Measurements from ENCODE around the gene XKR8. TPM values are rescaled to one million over a fixed set of nuclear protein-coding genes. Genes with fewer than 3 reads are reported as not detected.
A peak's percentile ranks its signal among the peaks of the same experiment; 100 is the strongest.

Gene XKR8
- total and polyA plus RNA-seq, 9 of the 15 experiments (the other 6 are each of a cell fraction or from before 2014, with no cell fraction given), result 0.45 to 2.8 (median 1.7) TPM

DNA sequence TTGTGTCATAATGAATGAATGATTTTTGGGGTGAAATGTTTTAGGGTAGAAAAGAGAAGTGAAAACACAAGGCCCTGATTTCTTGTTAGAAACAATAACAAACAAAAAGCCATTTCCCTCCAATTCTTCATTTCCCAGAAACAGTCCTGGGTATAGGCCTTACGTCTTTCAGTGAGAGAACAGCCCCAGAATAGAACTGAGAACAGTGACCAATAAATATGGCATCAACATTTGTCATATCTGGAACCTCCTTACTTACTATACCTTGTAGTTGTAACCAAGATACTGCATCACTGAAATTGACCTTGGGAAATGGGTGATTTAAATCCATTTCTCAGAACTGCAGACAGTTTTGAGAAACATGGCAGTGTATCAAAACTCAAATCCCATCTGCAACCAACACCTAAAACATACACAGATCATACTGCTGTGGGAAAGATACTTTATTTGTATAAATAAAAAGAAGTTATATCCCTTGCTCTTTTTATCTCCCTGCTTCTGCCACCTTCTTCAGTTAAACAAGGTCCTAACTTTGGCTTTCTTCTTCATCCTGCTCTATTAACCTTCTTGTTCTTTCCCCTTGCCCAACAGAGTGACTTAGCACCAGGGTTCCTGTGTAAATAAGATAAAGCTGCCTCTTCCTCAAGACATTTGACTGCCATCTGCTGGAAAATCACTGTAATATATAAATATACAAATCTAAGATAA lies 19.5 kb downstream of the XKR8 start (continued):
- TF ChIP-seq, protein P1, sequence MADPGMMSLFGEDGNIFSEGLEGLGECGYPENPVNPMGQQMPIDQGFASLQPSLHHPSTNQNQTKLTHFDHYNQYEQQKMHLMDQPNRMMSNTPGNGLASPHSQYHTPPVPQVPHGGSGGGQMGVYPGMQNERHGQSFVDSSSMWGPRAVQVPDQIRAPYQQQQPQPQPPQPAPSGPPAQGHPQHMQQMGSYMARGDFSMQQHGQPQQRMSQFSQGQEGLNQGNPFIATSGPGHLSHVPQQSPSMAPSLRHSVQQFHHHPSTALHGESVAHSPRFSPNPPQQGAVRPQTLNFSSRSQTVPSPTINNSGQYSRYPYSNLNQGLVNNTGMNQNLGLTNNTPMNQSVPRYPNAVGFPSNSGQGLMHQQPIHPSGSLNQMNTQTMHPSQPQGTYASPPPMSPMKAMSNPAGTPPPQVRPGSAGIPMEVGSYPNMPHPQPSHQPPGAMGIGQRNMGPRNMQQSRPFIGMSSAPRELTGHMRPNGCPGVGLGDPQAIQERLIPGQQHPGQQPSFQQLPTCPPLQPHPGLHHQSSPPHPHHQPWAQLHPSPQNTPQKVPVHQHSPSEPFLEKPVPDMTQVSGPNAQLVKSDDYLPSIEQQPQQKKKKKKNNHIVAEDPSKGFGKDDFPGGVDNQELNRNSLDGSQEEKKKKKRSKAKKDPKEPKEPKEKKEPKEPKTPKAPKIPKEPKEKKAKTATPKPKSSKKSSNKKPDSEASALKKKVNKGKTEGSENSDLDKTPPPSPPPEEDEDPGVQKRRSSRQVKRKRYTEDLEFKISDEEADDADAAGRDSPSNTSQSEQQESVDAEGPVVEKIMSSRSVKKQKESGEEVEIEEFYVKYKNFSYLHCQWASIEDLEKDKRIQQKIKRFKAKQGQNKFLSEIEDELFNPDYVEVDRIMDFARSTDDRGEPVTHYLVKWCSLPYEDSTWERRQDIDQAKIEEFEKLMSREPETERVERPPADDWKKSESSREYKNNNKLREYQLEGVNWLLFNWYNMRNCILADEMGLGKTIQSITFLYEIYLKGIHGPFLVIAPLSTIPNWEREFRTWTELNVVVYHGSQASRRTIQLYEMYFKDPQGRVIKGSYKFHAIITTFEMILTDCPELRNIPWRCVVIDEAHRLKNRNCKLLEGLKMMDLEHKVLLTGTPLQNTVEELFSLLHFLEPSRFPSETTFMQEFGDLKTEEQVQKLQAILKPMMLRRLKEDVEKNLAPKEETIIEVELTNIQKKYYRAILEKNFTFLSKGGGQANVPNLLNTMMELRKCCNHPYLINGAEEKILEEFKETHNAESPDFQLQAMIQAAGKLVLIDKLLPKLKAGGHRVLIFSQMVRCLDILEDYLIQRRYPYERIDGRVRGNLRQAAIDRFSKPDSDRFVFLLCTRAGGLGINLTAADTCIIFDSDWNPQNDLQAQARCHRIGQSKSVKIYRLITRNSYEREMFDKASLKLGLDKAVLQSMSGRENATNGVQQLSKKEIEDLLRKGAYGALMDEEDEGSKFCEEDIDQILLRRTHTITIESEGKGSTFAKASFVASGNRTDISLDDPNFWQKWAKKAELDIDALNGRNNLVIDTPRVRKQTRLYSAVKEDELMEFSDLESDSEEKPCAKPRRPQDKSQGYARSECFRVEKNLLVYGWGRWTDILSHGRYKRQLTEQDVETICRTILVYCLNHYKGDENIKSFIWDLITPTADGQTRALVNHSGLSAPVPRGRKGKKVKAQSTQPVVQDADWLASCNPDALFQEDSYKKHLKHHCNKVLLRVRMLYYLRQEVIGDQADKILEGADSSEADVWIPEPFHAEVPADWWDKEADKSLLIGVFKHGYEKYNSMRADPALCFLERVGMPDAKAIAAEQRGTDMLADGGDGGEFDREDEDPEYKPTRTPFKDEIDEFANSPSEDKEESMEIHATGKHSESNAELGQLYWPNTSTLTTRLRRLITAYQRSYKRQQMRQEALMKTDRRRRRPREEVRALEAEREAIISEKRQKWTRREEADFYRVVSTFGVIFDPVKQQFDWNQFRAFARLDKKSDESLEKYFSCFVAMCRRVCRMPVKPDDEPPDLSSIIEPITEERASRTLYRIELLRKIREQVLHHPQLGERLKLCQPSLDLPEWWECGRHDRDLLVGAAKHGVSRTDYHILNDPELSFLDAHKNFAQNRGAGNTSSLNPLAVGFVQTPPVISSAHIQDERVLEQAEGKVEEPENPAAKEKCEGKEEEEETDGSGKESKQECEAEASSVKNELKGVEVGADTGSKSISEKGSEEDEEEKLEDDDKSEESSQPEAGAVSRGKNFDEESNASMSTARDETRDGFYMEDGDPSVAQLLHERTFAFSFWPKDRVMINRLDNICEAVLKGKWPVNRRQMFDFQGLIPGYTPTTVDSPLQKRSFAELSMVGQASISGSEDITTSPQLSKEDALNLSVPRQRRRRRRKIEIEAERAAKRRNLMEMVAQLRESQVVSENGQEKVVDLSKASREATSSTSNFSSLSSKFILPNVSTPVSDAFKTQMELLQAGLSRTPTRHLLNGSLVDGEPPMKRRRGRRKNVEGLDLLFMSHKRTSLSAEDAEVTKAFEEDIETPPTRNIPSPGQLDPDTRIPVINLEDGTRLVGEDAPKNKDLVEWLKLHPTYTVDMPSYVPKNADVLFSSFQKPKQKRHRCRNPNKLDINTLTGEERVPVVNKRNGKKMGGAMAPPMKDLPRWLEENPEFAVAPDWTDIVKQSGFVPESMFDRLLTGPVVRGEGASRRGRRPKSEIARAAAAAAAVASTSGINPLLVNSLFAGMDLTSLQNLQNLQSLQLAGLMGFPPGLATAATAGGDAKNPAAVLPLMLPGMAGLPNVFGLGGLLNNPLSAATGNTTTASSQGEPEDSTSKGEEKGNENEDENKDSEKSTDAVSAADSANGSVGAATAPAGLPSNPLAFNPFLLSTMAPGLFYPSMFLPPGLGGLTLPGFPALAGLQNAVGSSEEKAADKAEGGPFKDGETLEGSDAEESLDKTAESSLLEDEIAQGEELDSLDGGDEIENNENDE (IDR thresholded peaks at IDR 0.05; ENCODE audit: low read depth, low read length), result no peak
- TF ChIP-seq CREM (IDR thresholded peaks at IDR 0.05; ENCODE audit: low read depth) (0 out of 2 replicates have a peak, but pooled peaks have one; percentile 35), EP400 (IDR thresholded peaks at IDR 0.05) (peak; percentile 65), CBFA2T2 (conservative IDR thresholded peaks at IDR 0.05) (peak; percentile 87), FOXM1 (IDR thresholded peaks at IDR 0.05; ENCODE audit: low read depth) (peak; percentile 90), FOXM1 (CRISPR knock-in tag; IDR thresholded peaks at IDR 0.05; ENCODE audit: low read depth) (no peak)
